IMR-90 (cell line): ENCODE measurements around the gene METTL14. TPM values are rescaled to one million over a fixed set of nuclear protein-coding genes. Genes with fewer than 3 reads are reported as not detected.

ENCODE experiments used
- ATAC-seq: fragments of 200-7000 bp; cut with Tn5 transposase; 2 replicates; pipeline ENCODE4 v1.9.1; 2020; ENCODE audit warnings: low read depth, mild to moderate bottlenecking, moderate library complexity
- BruUV-seq: library from RNA; stranded (reverse); fragments of 400-500 nt; replicated peaks from 2 replicates; lab custom pipeline; 2021; lab: Mats Ljungman, UMichigan
- CTCF ChIA-PET: fragments of 300-600 bp; formaldehyde crosslinking; extraction: SDS; loops from one replicate; lab custom pipeline; 2021; ENCODE audit warnings: antibody characterized with exemption; lab: Yijun Ruan, JAX
- POLR2A ChIA-PET: fragments of 300-600 bp; sonication (Branson Sonifier 250); formaldehyde crosslinking; loops from one replicate; lab custom pipeline; 2022; ENCODE audit warnings: antibody characterized with exemption; ENCODE audit not compliant: unreplicated experiment; lab: Charles Lee
- DNase-seq: peaks from one replicate; pipeline ENCODE4 v3.0.0; 2013
- H2AFZ ChIP-seq: replicated peaks from 2 replicates; pipeline ENCODE3; 2013; ENCODE audit warnings: low read length, mild to moderate bottlenecking; ENCODE audit not compliant: poor library complexity
- H2AK5ac ChIP-seq: 2 replicates; pipeline ENCODE4 v1.6.1; 2013; ENCODE audit warnings: low read depth, low read length, inconsistent platforms
- H2AK9ac ChIP-seq: replicated peaks from 2 replicates; pipeline ENCODE3; 2013; ENCODE audit warnings: mild to moderate bottlenecking, low read depth, low read length, moderate library complexity; ENCODE audit not compliant: poor library complexity
- H2BK120ac ChIP-seq: 2 replicates; pipeline ENCODE4 v1.6.1; 2013; ENCODE audit warnings: low read depth, low read length, inconsistent platforms
- H2BK15ac ChIP-seq: 3 replicates; pipeline ENCODE4 v1.6.1; 2013; ENCODE audit warnings: low read depth, low read length, inconsistent platforms
- H2BK20ac ChIP-seq: 2 replicates; pipeline ENCODE4 v1.6.1; 2013; ENCODE audit warnings: low read depth, mild to moderate bottlenecking, inconsistent platforms, low read length, moderate library complexity
- H2BK5ac ChIP-seq: 2 replicates; pipeline ENCODE4 v1.6.1; 2013; ENCODE audit warnings: mild to moderate bottlenecking, low read depth, low read length, inconsistent platforms; ENCODE audit not compliant: poor library complexity, severe bottlenecking
- H3K14ac ChIP-seq: replicated peaks from 2 replicates; pipeline ENCODE4 v1.6.1; 2013; ENCODE audit warnings: low read depth, low read length, inconsistent platforms
- H3K18ac ChIP-seq: 2 replicates; pipeline ENCODE4 v1.6.1; 2013; ENCODE audit warnings: low read depth, low read length, control low read depth
- H3K23ac ChIP-seq: 2 replicates; pipeline ENCODE4 v1.6.1; 2013; ENCODE audit warnings: low read depth, low read length, inconsistent platforms
- H3K27ac ChIP-seq: 2 replicates; pipeline ENCODE4 v1.5.1; 2013; ENCODE audit warnings: mild to moderate bottlenecking, control low read depth, low read length; ENCODE audit not compliant: insufficient read depth
- H3K27me3 ChIP-seq: 2 replicates; pipeline ENCODE4 v1.6.1; 2013; ENCODE audit warnings: low read length; ENCODE audit not compliant: control insufficient read depth, insufficient read depth
- H3K36me3 ChIP-seq: 2 replicates; pipeline ENCODE4 v1.6.1; 2013; ENCODE audit warnings: low read length, mixed read lengths; ENCODE audit not compliant: control insufficient read depth, insufficient read depth
- H3K4ac ChIP-seq: 2 replicates; pipeline ENCODE4 v1.6.1; 2013; ENCODE audit warnings: low read depth, low read length, inconsistent platforms
- H3K4me1 ChIP-seq: 2 replicates; pipeline ENCODE4 v1.6.1; 2013; ENCODE audit warnings: low read length, mixed read lengths; ENCODE audit not compliant: control insufficient read depth, insufficient read depth
- H3K4me2 ChIP-seq: 2 replicates; pipeline ENCODE4 v1.6.1; 2013; ENCODE audit warnings: low read depth, mild to moderate bottlenecking, control low read depth, low read length, moderate library complexity
- H3K4me3 ChIP-seq: 2 replicates; pipeline ENCODE4 v1.5.1; 2013; ENCODE audit warnings: low read depth, mild to moderate bottlenecking, control low read depth, low read length, moderate library complexity; ENCODE audit not compliant: insufficient read depth
- H3K56ac ChIP-seq: 2 replicates; pipeline ENCODE4 v1.6.1; 2013; ENCODE audit warnings: low read length, inconsistent platforms; ENCODE audit not compliant: insufficient read depth; ENCODE audit errors: extremely low read depth
- H3K79me1 ChIP-seq, 2 experiments: 2 replicates each; pipeline ENCODE4 v1.6.1; 2013; ENCODE audit warnings: low read length in 2 of 2, inconsistent platforms in 1 of 2, low read depth in 1 of 2
- H3K9ac ChIP-seq: 2 replicates; pipeline ENCODE4 v1.6.1; 2013; ENCODE audit warnings: low read depth, low read length, control low read depth
- H3K9me1 ChIP-seq: 2 replicates; pipeline ENCODE4 v1.6.1; 2013; ENCODE audit warnings: low read length, inconsistent platforms; ENCODE audit not compliant: insufficient read depth
- H3K9me3 ChIP-seq: 2 replicates; pipeline ENCODE4 v1.6.1; 2013; ENCODE audit warnings: low read length; ENCODE audit not compliant: control insufficient read depth, insufficient read depth
- H4K20me1 ChIP-seq: 2 replicates; pipeline ENCODE4 v1.6.1; 2013; ENCODE audit warnings: low read length, inconsistent platforms; ENCODE audit not compliant: insufficient read depth
- H4K5ac ChIP-seq: 2 replicates; pipeline ENCODE4 v1.6.1; 2013; ENCODE audit warnings: mild to moderate bottlenecking, low read depth, low read length, control low read depth
- H4K8ac ChIP-seq, 2 experiments: 2 replicates each; pipeline ENCODE4 v1.6.1; 2013; ENCODE audit warnings: low read depth in 2 of 2, low read length in 2 of 2, control low read depth in 1 of 2, inconsistent platforms in 1 of 2
- H4K91ac ChIP-seq: 2 replicates; pipeline ENCODE4 v1.6.1; 2013; ENCODE audit warnings: low read depth, low read length, inconsistent platforms; ENCODE audit not compliant: insufficient read depth
- BHLHE40 ChIP-seq: fragments of 150-350 bp; IDR thresholded peaks from 2 replicates; pipeline ENCODE4 v1.6.1; 2016; ENCODE audit warnings: mild to moderate bottlenecking, low read depth, low read length
- CEBPB ChIP-seq: IDR thresholded peaks from 2 replicates; pipeline ENCODE4 v1.6.1; 2012; ENCODE audit warnings: low read depth, low read length, improper control_type of control experiment
- CHD1 ChIP-seq: IDR thresholded peaks from 2 replicates; pipeline ENCODE4 v1.6.1; 2012; ENCODE audit warnings: low read depth, low read length, improper control_type of control experiment
- FOS ChIP-seq: fragments of 150-350 bp; IDR thresholded peaks from 2 replicates; pipeline ENCODE4 v1.6.1; 2016; ENCODE audit warnings: low read depth, low read length
- MAFK ChIP-seq: IDR thresholded peaks from 2 replicates; pipeline ENCODE4 v1.6.1; 2012; ENCODE audit warnings: low read depth, low read length, improper control_type of control experiment
- MAZ ChIP-seq: IDR thresholded peaks from 2 replicates; pipeline ENCODE4 v1.6.1; 2012; ENCODE audit warnings: low read depth, mild to moderate bottlenecking, low read length, improper control_type of control experiment, moderate library complexity, borderline replicate concordance
- MXI1 ChIP-seq: IDR thresholded peaks from 2 replicates; pipeline ENCODE4 v1.6.1; 2012; ENCODE audit warnings: low read depth, mild to moderate bottlenecking, low read length, moderate library complexity, borderline replicate concordance
- NFE2L2 ChIP-seq: fragments of 150-350 bp; IDR thresholded peaks from 2 replicates; pipeline ENCODE4 v1.6.1; 2016; ENCODE audit warnings: low read depth, mild to moderate bottlenecking, low read length
- POLR2A ChIP-seq: IDR thresholded peaks from 2 replicates; pipeline ENCODE4 v1.6.1; 2012; ENCODE audit warnings: mild to moderate bottlenecking, low read depth, low read length
- RAD21 ChIP-seq: IDR thresholded peaks from 2 replicates; pipeline ENCODE4 v1.6.1; 2012; ENCODE audit warnings: low read length, improper control_type of control experiment
- RCOR1 ChIP-seq: IDR thresholded peaks from 2 replicates; pipeline ENCODE4 v1.6.1; 2012; ENCODE audit warnings: mild to moderate bottlenecking, low read length, improper control_type of control experiment; ENCODE audit not compliant: insufficient replicate concordance
- RFX5 ChIP-seq: IDR thresholded peaks from 2 replicates; pipeline ENCODE4 v1.8.0; 2012; ENCODE audit warnings: low read depth, mild to moderate bottlenecking, low read length, moderate library complexity
- SMC3 ChIP-seq: fragments of 150-350 bp; IDR thresholded peaks from 2 replicates; pipeline ENCODE4 v1.6.1; 2016; ENCODE audit warnings: low read depth, mild to moderate bottlenecking, antibody characterized with exemption, low read length, moderate library complexity
- WGBS, 2 experiments: methylation state at CpG; one replicate each; pipeline versions ENCODE4 v1.1.5 to v1.1.7; 2013; ENCODE audit warnings: missing lambda C conversion rate in 2 of 2; ENCODE audit not compliant: insufficient read length in 1 of 2; ENCODE audit errors: extremely low coverage in 2 of 2; 5-methylcytosine and 5-hydroxymethylcytosine counted together
- dilution Hi-C: fragments of 300-500 bp; cut with HindIII; formaldehyde crosslinking; loops from one replicate; pipeline ENCODE4 v1.14.3; 2018; ENCODE audit warnings: low sequenced_read_pairs; ENCODE audit not compliant: unreplicated experiment
- in situ Hi-C: fragments of 300-500 bp; cut with MboI; formaldehyde crosslinking; loops from 3 replicates; pipeline ENCODE4 v1.14.3; 2019; ENCODE audit warnings: low sequenced_read_pairs, inconsistent platforms, mixed read lengths
- intact Hi-C: fragments of 100-400 bp; cut with micrococcal nuclease; formaldehyde crosslinking; loops from 2 replicates; pipeline ENCODE4 v1.10.0; 2022
- polyA plus RNA-seq, 3 experiments: library from polyadenylated mRNA; depleted of rRNA; stranded (reverse); fragments of >200 nt; gene quantifications; 2 replicates each; pipeline ENCODE4 v1.2.3, GENCODE V29; 2012; ENCODE audit warnings: low replicate concordance in 1 of 3
- total RNA-seq: library from RNA; depleted of rRNA; stranded (reverse); fragments of >200 nt; gene quantifications from 2 replicates; pipeline ENCODE4 v1.2.3, GENCODE V29; 2012
- TF ChIP-seq, protein P1 (sequence below): conservative IDR thresholded peaks from 2 replicates; pipeline ENCODE4 v1.5.1; 2012; ENCODE audit warnings: mild to moderate bottlenecking, low read depth, low read length, improper control_type of control experiment
- TF ChIP-seq, protein P2 (sequence below): fragments of 150-350 bp; IDR thresholded peaks from 2 replicates; pipeline ENCODE4 v1.6.1; 2016; ENCODE audit warnings: low read depth, mild to moderate bottlenecking, low read length, moderate library complexity, borderline replicate concordance
- TF ChIP-seq, protein P3 (sequence below): fragments of 150-350 bp; IDR thresholded peaks from 2 replicates; pipeline ENCODE4 v1.6.1; 2017; ENCODE audit warnings: mild to moderate bottlenecking, antibody characterized with exemption, low read length, low read depth

The METTL14 gene
- total and polyA plus RNA-seq, 2 of the 4 experiments (the other 2 are of a cell fraction): 5.0 to 9.3 TPM

GRCh38 chr4:118753685-118754084 is 68.5 kb downstream of the METTL14 start:
- Histone ChIP-seq H3K27ac (no peak overlapping the region), H3K4ac (no peak overlapping the region), H3K27me3 (no peaks in the 10 kb centered on the region), H3K9me3 (no peaks in the 10 kb centered on the region), H3K36me3 (peaks cover 38% of the 10 kb centered on the region), H4K91ac (no peak overlapping the region), H2AK9ac (no peak overlapping the region), H4K8ac (no peak overlapping the region), H2AK5ac (no peak overlapping the region), H3K9me1 (peaks cover 14% of the 10 kb centered on the region), H2BK5ac (peak overlapping the region; percentile 69), H2BK120ac (no peak overlapping the region), H3K9ac (no peak overlapping the region), H2AFZ (no peak overlapping the region), H4K5ac (no peak overlapping the region), H4K20me1 (peaks cover 25% of the 10 kb centered on the region; the same call in 1 of the 2 replicates), H3K56ac (no peak overlapping the region), H2BK20ac (no peak overlapping the region), H3K18ac (no peak overlapping the region), H2BK15ac (no peak overlapping the region), H3K4me3 (no peak overlapping the region), H3K14ac (no peak overlapping the region), H3K4me2 (peak overlapping the region; percentile 15; the same call in 1 of the 2 replicates), H3K4me1 (peaks cover 18% of the 10 kb centered on the region), H3K79me1 (peaks cover 22 to 53% of the 10 kb centered on the region in 2 experiments), H3K23ac (no peak overlapping the region)
- ChIA-PET POLR2A (no interaction called here), CTCF (interaction anchor here (0.6 kb wide), 1 partner anchor 121 kb away, joined by 3 read pairs; no protein-coding TSS in a partner anchor)
- TF ChIP-seq FOS: no peak
- TF ChIP-seq MXI1: no peak
- TF ChIP-seq RFX5: no peak
- TF ChIP-seq MAFK: no peak
- TF ChIP-seq CHD1: no peak
- no peak for TF ChIP-seq MAZ
- no peak for TF ChIP-seq NFE2L2
- TF ChIP-seq CEBPB: no peak
- TF ChIP-seq, protein P1, sequence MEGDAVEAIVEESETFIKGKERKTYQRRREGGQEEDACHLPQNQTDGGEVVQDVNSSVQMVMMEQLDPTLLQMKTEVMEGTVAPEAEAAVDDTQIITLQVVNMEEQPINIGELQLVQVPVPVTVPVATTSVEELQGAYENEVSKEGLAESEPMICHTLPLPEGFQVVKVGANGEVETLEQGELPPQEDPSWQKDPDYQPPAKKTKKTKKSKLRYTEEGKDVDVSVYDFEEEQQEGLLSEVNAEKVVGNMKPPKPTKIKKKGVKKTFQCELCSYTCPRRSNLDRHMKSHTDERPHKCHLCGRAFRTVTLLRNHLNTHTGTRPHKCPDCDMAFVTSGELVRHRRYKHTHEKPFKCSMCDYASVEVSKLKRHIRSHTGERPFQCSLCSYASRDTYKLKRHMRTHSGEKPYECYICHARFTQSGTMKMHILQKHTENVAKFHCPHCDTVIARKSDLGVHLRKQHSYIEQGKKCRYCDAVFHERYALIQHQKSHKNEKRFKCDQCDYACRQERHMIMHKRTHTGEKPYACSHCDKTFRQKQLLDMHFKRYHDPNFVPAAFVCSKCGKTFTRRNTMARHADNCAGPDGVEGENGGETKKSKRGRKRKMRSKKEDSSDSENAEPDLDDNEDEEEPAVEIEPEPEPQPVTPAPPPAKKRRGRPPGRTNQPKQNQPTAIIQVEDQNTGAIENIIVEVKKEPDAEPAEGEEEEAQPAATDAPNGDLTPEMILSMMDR: no peak
- TF ChIP-seq RCOR1: no peak
- no peak for TF ChIP-seq SMC3
- TF ChIP-seq BHLHE40: no peak
- TF ChIP-seq, protein P2, sequence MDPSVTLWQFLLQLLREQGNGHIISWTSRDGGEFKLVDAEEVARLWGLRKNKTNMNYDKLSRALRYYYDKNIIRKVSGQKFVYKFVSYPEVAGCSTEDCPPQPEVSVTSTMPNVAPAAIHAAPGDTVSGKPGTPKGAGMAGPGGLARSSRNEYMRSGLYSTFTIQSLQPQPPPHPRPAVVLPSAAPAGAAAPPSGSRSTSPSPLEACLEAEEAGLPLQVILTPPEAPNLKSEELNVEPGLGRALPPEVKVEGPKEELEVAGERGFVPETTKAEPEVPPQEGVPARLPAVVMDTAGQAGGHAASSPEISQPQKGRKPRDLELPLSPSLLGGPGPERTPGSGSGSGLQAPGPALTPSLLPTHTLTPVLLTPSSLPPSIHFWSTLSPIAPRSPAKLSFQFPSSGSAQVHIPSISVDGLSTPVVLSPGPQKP: no peak
- TF ChIP-seq RAD21: no peak
- TF ChIP-seq, protein P3, sequence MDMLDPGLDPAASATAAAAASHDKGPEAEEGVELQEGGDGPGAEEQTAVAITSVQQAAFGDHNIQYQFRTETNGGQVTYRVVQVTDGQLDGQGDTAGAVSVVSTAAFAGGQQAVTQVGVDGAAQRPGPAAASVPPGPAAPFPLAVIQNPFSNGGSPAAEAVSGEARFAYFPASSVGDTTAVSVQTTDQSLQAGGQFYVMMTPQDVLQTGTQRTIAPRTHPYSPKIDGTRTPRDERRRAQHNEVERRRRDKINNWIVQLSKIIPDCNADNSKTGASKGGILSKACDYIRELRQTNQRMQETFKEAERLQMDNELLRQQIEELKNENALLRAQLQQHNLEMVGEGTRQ: no peak
- TF ChIP-seq POLR2A: no peak
- intact Hi-C loops (no loop called here), dilution Hi-C loops (no loop called here), in situ Hi-C loops (no loop called here)
- no peak for DNase-seq
- WGBS, 2 experiments: 86% methylated on average over 1 of the region's 1 CpG; no CpG with 5 or more reads in 1 of the 2 experiments
- BruUV-seq: no TSS peak
- no peak for ATAC-seq
